ENCODE measurements around the gene CCDC159. TPM values are rescaled to one million over a fixed set of nuclear protein-coding genes. Genes with fewer than 3 reads are reported as not detected.

The CCDC159 gene
- total RNA-seq, 2 donors from 2014 or later = 26.5 to 32.6 TPM

DNA sequence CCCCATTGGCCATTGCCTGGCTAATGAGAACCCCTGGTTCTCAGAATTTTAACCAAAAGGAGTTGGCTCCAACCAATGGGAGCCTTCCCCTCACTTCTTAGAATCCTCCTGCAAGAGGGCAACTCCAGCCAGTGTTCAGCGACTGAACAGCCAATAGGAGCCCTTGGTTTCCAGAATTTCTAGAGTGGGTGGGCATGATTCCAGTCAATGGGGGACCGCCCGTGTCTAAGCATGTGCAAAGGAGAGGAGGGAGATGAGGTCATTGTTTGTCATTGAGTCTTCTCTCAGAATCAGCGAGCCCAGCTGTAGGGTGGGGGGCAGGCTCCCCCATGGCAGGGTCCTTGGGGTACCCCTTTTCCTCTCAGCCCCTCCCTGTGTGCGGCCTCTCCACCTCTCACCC is 18.6 kb downstream of the CCDC159 start:
- Histone ChIP-seq H3K4me3 (no peak overlapping the region), H3K27me3 (no peaks in the 10 kb centered on the region), H3K36me3 (replicated peaks in 1 of 2; ENCODE audit: insufficient read depth in 1 of 2, low read depth in 2 of 2) (no peaks in the 10 kb centered on the region), H3K4me1 (peaks cover 7% of the 10 kb centered on the region), H3K27ac (no peak overlapping the region), H3K9me3 (no peaks in the 10 kb centered on the region)
- no peak for ATAC-seq
- TF ChIP-seq, protein P1, sequence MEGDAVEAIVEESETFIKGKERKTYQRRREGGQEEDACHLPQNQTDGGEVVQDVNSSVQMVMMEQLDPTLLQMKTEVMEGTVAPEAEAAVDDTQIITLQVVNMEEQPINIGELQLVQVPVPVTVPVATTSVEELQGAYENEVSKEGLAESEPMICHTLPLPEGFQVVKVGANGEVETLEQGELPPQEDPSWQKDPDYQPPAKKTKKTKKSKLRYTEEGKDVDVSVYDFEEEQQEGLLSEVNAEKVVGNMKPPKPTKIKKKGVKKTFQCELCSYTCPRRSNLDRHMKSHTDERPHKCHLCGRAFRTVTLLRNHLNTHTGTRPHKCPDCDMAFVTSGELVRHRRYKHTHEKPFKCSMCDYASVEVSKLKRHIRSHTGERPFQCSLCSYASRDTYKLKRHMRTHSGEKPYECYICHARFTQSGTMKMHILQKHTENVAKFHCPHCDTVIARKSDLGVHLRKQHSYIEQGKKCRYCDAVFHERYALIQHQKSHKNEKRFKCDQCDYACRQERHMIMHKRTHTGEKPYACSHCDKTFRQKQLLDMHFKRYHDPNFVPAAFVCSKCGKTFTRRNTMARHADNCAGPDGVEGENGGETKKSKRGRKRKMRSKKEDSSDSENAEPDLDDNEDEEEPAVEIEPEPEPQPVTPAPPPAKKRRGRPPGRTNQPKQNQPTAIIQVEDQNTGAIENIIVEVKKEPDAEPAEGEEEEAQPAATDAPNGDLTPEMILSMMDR (IDR thresholded peaks at IDR 0.05) = no peak
- no peak for TF ChIP-seq POLR2A (IDR thresholded peaks at IDR 0.05)
- intact Hi-C loops (cut with DNase I) = no loop called here
- 80 to 88% methylated on average over 2 to 5 of the region's 5 CpGs for WGBS, 2 donors
- DNase-seq = no peak

DNA sequence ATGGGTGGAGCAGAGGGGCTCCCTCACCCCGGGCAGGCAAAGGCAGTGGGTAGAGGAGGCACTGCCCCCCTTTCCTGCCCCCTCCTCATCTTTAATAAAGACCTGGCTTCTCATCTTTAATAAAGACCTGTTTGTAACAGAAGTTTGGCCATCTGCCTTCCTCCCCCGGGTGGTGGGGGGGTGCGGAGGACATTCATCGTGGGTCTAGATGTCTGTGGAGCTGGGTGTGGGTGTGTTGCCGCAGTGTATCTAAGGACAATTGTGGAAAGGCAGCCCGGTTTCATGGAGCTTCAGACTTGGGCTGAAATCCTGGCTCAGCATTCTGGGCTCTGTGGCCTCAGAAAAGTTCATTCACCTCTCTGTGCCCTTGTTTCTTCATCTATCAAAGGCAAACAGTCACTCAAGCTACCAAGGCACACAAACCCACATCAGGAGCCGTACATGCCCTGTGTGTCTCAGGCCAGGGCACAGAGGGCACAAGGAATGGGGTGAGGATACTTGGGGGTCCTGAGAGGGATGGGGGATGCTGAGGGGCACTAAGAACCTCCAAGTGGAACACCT is 19.3 kb downstream of the CCDC159 start:
- Histone ChIP-seq H3K36me3 (replicated peaks in 1 of 2; ENCODE audit: insufficient read depth in 1 of 2, low read depth in 2 of 2) (no peaks in the 10 kb centered on the region), H3K4me3 (no peak overlapping the region), H3K9me3 (no peaks in the 10 kb centered on the region), H3K4me1 (peaks cover 7% of the 10 kb centered on the region), H3K27me3 (no peaks in the 10 kb centered on the region), H3K27ac (no peak overlapping the region)
- 69 to 82% methylated on average over 5 to 7 of the region's 7 CpGs for WGBS, 2 donors
- no peak for ATAC-seq
- TF ChIP-seq POLR2A (IDR thresholded peaks at IDR 0.05) = no peak
- TF ChIP-seq, protein P1 (IDR thresholded peaks at IDR 0.05) = no peak
- DNase-seq = no peak
- intact Hi-C loops (cut with DNase I) = no loop called here

DNA sequence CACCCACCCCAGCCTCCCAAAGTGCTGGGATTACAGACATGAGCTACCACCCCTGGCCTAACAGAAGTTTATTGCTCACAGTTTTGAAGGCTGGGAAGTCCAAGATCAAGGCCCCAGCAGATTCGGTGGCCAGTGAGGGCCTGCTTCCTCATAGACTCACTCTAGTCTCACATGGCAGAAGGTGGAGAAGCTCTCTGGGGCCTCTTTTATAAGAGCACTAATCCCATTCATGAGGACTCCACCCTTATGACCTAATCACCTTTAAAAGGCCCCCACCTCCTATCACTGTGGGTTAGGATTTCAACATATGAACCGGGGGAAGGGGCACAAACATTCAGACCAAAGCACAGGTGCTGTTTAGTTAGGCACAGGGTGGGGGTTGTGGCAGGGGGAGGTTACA is 21.2 kb downstream of the CCDC159 start:
- H3K36me3 ChIP-seq (replicated peaks in 1 of 2; ENCODE audit: insufficient read depth in 1 of 2, low read depth in 2 of 2) = no peaks in the 10 kb centered on the region
- H3K27ac ChIP-seq = no peak overlapping the region
- no peak for ATAC-seq
- no peaks in the 10 kb centered on the region for H3K27me3 ChIP-seq
- intact Hi-C loops (cut with DNase I) = no loop called here
- DNase-seq = no peak
- TF ChIP-seq, protein P1 (IDR thresholded peaks at IDR 0.05) = no peak
- TF ChIP-seq POLR2A (IDR thresholded peaks at IDR 0.05) = no peak
- 64 to 83% methylated on average over 1 to 2 of the region's 2 CpGs for WGBS, 2 donors
- H3K4me1 ChIP-seq = no peaks in the 10 kb centered on the region
- H3K9me3 ChIP-seq = no peaks in the 10 kb centered on the region
- H3K4me3 ChIP-seq = no peak overlapping the region

DNA sequence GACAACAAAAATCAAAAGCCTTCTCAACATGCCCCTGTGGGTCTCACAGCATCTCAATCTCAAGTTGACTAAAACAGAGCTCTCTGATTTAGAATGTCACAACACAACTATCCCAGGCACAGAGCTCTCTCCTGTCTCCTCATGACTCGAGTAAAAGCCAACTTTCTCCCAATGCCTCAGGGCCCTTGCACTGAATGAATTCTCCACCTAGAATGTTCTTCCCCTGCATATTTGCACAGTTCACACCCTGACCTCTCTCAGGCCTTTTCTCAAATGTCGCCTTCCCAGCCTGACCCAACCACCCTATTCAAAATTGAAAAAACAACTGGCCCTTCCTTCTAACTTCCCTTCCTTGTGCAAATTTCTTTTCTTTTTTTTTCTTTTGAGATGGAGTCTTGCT is 24.4 kb downstream of the CCDC159 start:
- Histone ChIP-seq H3K27me3 (no peaks in the 10 kb centered on the region), H3K36me3 (replicated peaks in 1 of 2; ENCODE audit: insufficient read depth in 1 of 2, low read depth in 2 of 2) (no peaks in the 10 kb centered on the region), H3K9me3 (no peaks in the 10 kb centered on the region), H3K4me3 (no peak overlapping the region), H3K27ac (no peak overlapping the region), H3K4me1 (peaks cover 14% of the 10 kb centered on the region)
- intact Hi-C loops (cut with DNase I) = no loop called here
- DNase-seq (no peak), ATAC-seq (no peak)
- TF ChIP-seq, protein P1 (IDR thresholded peaks at IDR 0.05) = no peak
- TF ChIP-seq POLR2A (IDR thresholded peaks at IDR 0.05) = no peak
- WGBS, 2 donors = 92 to 94% methylated on average over 2 of the region's 2 CpGs

DNA sequence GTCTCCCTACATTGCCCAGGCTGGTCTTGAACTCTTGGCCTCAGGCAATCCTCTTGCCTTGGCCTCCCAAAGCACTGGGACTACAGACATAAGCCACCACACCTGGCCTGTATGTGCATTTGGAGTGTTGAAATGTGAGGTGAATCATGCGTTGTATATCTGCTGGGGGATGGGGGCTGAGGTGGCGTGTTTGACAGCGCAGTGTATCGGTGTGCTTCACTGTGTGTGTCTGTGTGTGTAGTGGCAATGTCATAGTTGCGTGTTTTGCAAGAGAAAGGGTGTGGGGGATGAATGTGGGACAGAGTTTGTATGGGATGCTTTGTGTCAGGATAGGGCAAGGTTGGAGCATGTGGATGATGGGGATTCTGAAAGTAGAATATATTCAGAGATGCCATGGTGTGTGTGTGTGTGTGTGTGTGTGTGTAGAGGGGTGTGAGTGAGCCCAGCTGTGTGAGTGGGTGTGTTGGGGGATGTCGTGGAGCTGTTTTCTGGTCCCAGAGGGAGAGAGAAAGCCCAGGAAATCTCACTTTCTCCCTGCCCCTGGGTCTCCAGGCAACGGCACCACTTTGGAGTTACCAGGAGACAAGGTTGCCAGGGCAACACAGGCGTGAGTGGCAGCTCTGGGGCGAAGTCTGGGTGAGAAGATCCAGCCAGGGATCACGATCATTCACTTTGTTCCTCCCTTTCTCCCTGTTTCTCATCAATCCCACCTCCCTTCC is 27.0 kb downstream of the CCDC159 start:
- H3K36me3 ChIP-seq (replicated peaks in 1 of 2; ENCODE audit: insufficient read depth in 1 of 2, low read depth in 2 of 2) = no peaks in the 10 kb centered on the region
- ATAC-seq (no peak), DNase-seq (peak; percentile 39 to 64 (median 59))
- peaks cover 30% of the 10 kb centered on the region for H3K4me1 ChIP-seq
- H3K27ac ChIP-seq = no peak overlapping the region
- H3K27me3 ChIP-seq = no peaks in the 10 kb centered on the region
- H3K9me3 ChIP-seq = no peaks in the 10 kb centered on the region
- intact Hi-C loops (cut with DNase I) = no loop called here
- no peak for TF ChIP-seq POLR2A (IDR thresholded peaks at IDR 0.05)
- TF ChIP-seq, protein P1 (IDR thresholded peaks at IDR 0.05) = no peak
- 50 to 54% methylated on average over 10 of the region's 10 CpGs for WGBS, 2 donors
- no peak overlapping the region for H3K4me3 ChIP-seq
